ENCODE data around the gene KCNQ1. TPM values are rescaled to one million over a fixed set of nuclear protein-coding genes. Genes with fewer than 3 reads are reported as not detected.

Gene KCNQ1
- total and polyA plus RNA-seq, 2 donors (not counting 1 experiment from before 2014, with no cell fraction given), result 21.5 to 28.8 TPM

DNA sequence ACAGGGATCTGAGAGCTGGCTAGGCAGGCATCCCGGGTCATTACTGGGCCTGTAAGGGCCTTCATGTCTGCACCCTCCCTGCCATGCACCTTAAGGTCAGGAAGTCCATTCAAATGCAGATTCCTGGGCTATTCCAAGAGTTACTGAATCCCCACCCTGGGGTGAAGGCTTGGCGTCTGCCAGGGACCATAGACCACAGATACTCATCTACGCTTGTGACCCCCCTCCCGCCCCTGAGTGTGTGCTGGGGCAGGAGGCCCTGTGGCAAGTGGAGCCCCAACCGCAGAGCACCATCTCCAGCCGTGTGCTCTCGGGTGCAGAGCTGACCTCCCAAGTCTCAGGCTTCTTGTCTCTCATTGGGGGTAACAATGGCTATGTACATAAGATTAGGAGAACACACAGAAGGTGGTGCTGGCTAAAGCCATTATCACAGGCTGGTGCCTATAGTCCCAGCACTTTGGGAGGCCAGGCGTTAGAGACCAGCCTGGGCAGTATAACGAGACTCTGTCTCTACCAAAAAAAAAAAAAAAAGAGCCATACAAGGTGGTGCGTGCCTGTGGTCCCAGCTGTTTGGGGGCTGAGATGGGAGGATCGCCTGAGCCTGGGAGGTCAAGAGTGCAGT is 274.1 kb downstream of the KCNQ1 start:
- H3K4me3 ChIP-seq (ENCODE audit: control extremely low read depth in 1 of 5, extremely low read depth in 1 of 5, insufficient read depth in 1 of 5, low read depth in 2 of 5, low read length in 4 of 5), result no peak overlapping the region
- H4K20me1 ChIP-seq (ENCODE audit: control insufficient read depth, insufficient read depth, low read length, poor library complexity, severe bottlenecking), result peaks cover 5% of the 10 kb centered on the region
- H3K4me3 Mint-ChIP-seq, result no peak overlapping the region
- TF ChIP-seq, protein P1, sequence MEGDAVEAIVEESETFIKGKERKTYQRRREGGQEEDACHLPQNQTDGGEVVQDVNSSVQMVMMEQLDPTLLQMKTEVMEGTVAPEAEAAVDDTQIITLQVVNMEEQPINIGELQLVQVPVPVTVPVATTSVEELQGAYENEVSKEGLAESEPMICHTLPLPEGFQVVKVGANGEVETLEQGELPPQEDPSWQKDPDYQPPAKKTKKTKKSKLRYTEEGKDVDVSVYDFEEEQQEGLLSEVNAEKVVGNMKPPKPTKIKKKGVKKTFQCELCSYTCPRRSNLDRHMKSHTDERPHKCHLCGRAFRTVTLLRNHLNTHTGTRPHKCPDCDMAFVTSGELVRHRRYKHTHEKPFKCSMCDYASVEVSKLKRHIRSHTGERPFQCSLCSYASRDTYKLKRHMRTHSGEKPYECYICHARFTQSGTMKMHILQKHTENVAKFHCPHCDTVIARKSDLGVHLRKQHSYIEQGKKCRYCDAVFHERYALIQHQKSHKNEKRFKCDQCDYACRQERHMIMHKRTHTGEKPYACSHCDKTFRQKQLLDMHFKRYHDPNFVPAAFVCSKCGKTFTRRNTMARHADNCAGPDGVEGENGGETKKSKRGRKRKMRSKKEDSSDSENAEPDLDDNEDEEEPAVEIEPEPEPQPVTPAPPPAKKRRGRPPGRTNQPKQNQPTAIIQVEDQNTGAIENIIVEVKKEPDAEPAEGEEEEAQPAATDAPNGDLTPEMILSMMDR (IDR thresholded peaks at IDR 0.05), result no peak
- no peak for TF ChIP-seq EZH2 (IDR thresholded peaks at IDR 0.05; ENCODE audit: borderline replicate concordance, insufficient read depth, low read depth, low read length, poor library complexity, severe bottlenecking)
- H3K9me3 Mint-ChIP-seq (ENCODE audit: insufficient read depth), result no peaks in the 10 kb centered on the region
- ChIA-PET POLR2A (no interaction called here), CTCF (no interaction called here)
- no peak overlapping the region for H3K27ac Mint-ChIP-seq
- no peaks in the 10 kb centered on the region for H3K27me3 ChIP-seq (replicated peaks in 1 of 4; ENCODE audit: control extremely low read depth in 1 of 4, control insufficient read depth in 3 of 4, insufficient read depth in 4 of 4, low read length in 3 of 4)
- no peaks in the 10 kb centered on the region for H3K4me1 Mint-ChIP-seq
- no peaks in the 10 kb centered on the region for H3K27me3 Mint-ChIP-seq
- H3K4me1 ChIP-seq (ENCODE audit: control insufficient read depth in 2 of 2, insufficient read depth in 2 of 2, low read length in 2 of 2), result no peaks in the 10 kb centered on the region
- H3K79me2 ChIP-seq (ENCODE audit: control insufficient read depth, insufficient read depth, low read length), result no peaks in the 10 kb centered on the region
- no peak overlapping the region for H3K4me2 ChIP-seq (replicated peaks; ENCODE audit: low read depth, low read length, poor library complexity, severe bottlenecking)
- no peak for ATAC-seq (ENCODE audit: low read depth)
- no peaks in the 10 kb centered on the region for H3K36me3 ChIP-seq (replicated peaks in 1 of 2; ENCODE audit: control extremely low read depth in 1 of 2, control insufficient read depth in 1 of 2, extremely low read depth in 1 of 2, insufficient read depth in 2 of 2, low read length in 1 of 2)
- WGBS (ENCODE audit: insufficient coverage), result 98% methylated on average over 6 of the region's 11 CpGs
- no peak overlapping the region for H3K9ac ChIP-seq (ENCODE audit: low read length)
- DNase-seq, result no peak
- no peak overlapping the region for H2AFZ ChIP-seq (ENCODE audit: insufficient read depth, low read depth, low read length, poor library complexity, severe bottlenecking)
- intact Hi-C loops (cut with micrococcal nuclease), result no loop called here
- peaks cover 0 to 2% (median 0%) of the 10 kb centered on the region in 3 donors for H3K9me3 ChIP-seq (ENCODE audit: control extremely low read depth in 1 of 3, control insufficient read depth in 2 of 3, insufficient read depth in 1 of 3, low read length in 2 of 3)
- no peak overlapping the region for H3K27ac ChIP-seq (ENCODE audit: low read length in 2 of 2)

DNA sequence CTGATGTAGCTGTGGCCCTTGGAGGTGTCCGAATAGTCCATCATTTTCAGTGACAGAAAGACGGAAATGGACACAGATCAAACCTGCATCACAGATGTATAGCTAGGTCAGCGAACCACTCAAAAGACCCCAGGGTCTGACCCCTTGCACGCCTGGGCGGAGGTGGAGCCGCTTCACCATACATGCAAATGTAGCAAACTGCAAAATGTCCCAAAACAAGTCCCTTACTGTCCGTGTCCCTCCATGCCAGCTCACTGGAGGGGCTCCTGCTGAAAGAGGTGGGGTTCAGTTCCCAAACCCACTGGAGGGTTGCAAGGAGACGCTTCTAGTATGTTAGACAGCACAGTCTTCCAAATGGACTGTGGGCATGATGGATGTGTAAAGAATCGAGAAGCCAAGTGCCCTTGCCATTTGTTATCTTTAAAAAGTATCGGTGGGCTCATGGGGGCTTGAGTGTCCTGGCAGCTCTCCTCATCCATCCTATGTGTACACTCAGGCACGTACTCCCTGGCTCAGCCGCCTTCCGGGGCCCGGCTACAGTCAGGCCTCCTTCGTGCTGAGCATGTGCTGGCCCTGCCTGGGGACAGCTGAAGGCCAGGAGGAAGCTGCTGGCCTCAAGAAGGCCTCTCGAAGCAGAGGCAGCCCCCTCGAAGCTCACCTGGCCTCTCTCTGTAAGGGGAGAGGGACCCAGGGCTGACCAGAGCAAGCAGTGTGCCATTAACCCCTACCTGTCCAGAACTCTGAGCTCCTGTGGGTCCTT is 275.2 kb downstream of the KCNQ1 start:
- DNase-seq (no peak), ATAC-seq (ENCODE audit: low read depth) (no peak)
- Histone ChIP-seq H3K27ac (ENCODE audit: low read length in 2 of 2) (no peak overlapping the region), H3K4me3 (ENCODE audit: control extremely low read depth in 1 of 5, extremely low read depth in 1 of 5, insufficient read depth in 1 of 5, low read depth in 2 of 5, low read length in 4 of 5) (no peak overlapping the region), H3K36me3 (replicated peaks in 1 of 2; ENCODE audit: control extremely low read depth in 1 of 2, control insufficient read depth in 1 of 2, extremely low read depth in 1 of 2, insufficient read depth in 2 of 2, low read length in 1 of 2) (no peaks in the 10 kb centered on the region), H3K9me3 (ENCODE audit: control extremely low read depth in 1 of 3, control insufficient read depth in 2 of 3, insufficient read depth in 1 of 3, low read length in 2 of 3) (peaks cover 0 to 2% (median 0%) of the 10 kb centered on the region in 3 donors), H4K20me1 (ENCODE audit: control insufficient read depth, insufficient read depth, low read length, poor library complexity, severe bottlenecking) (peaks cover 5% of the 10 kb centered on the region), H3K4me1 (ENCODE audit: control insufficient read depth in 2 of 2, insufficient read depth in 2 of 2, low read length in 2 of 2) (no peaks in the 10 kb centered on the region), H3K9ac (ENCODE audit: low read length) (no peak overlapping the region), H3K27me3 (replicated peaks in 1 of 4; ENCODE audit: control extremely low read depth in 1 of 4, control insufficient read depth in 3 of 4, insufficient read depth in 4 of 4, low read length in 3 of 4) (no peaks in the 10 kb centered on the region), H2AFZ (ENCODE audit: insufficient read depth, low read depth, low read length, poor library complexity, severe bottlenecking) (no peak overlapping the region), H3K79me2 (ENCODE audit: control insufficient read depth, insufficient read depth, low read length) (no peaks in the 10 kb centered on the region), H3K4me2 (replicated peaks; ENCODE audit: low read depth, low read length, poor library complexity, severe bottlenecking) (no peak overlapping the region)
- no peak for TF ChIP-seq EZH2 (IDR thresholded peaks at IDR 0.05; ENCODE audit: borderline replicate concordance, insufficient read depth, low read depth, low read length, poor library complexity, severe bottlenecking)
- TF ChIP-seq, protein P1 (IDR thresholded peaks at IDR 0.05), result no peak
- no peak overlapping the region for H3K4me3 Mint-ChIP-seq
- CTCF ChIA-PET, result no interaction called here
- H3K27ac Mint-ChIP-seq, result no peak overlapping the region
- no peaks in the 10 kb centered on the region for H3K4me1 Mint-ChIP-seq
- intact Hi-C loops (cut with micrococcal nuclease), result no loop called here
- WGBS (ENCODE audit: insufficient coverage), result 81% methylated on average over 14 of the region's 17 CpGs
- no peaks in the 10 kb centered on the region for H3K27me3 Mint-ChIP-seq
- no peaks in the 10 kb centered on the region for H3K9me3 Mint-ChIP-seq (ENCODE audit: insufficient read depth)
- POLR2A ChIA-PET, result no interaction called here

All from B cell (primary cell).